GM12864 (cell line): ENCODE data around the gene MSI2.

ENCODE experiments used
- DNase-seq: peaks from one replicate; pipeline ENCODE4 v3.0.0-alpha.2; 2011; ENCODE audit warnings: low read depth
- H3K4me3 ChIP-seq: 2 replicates; pipeline ENCODE4 v1.5.1; 2011; ENCODE audit warnings: mild to moderate bottlenecking, low read depth, low read length, control low read depth
- CTCF ChIP-seq: IDR thresholded peaks from 2 replicates; pipeline ENCODE4 v1.5.1; 2011; ENCODE audit warnings: low read depth, mild to moderate bottlenecking, moderate library complexity, low read length, control low read depth, inconsistent platforms; ENCODE audit errors: missing control alignments

MSI2 gene

GRCh38 chr17:57276621-57277020 is 20.3 kb downstream of the MSI2 start:
- TF ChIP-seq CTCF: no peak
- DNase-seq: no peak
- no peak overlapping the region for H3K4me3 ChIP-seq

- no peak for DNase-seq
- no peak overlapping the region for H3K4me3 ChIP-seq
- TF ChIP-seq CTCF: no peak
These were observed 21.7 kb downstream of the MSI2 start for GRCh38 chr17:57277923-57278604.

GRCh38 chr17:57278740-57279387 is 22.5 kb downstream of the MSI2 start:
- H3K4me3 ChIP-seq: no peak overlapping the region
- no peak for DNase-seq
- TF ChIP-seq CTCF: no peak

- no peak for DNase-seq
- TF ChIP-seq CTCF: no peak
- no peak overlapping the region for H3K4me3 ChIP-seq
These were observed 23.1 kb downstream of the MSI2 start for GRCh38 chr17:57279432-57279831.

GRCh38 chr17:57281887-57282286 is 25.6 kb downstream of the MSI2 start:
- DNase-seq: no peak
- TF ChIP-seq CTCF: no peak
- no peak overlapping the region for H3K4me3 ChIP-seq

- H3K4me3 ChIP-seq: no peak overlapping the region
- DNase-seq: no peak
- no peak for TF ChIP-seq CTCF
These were observed 26.0 kb downstream of the MSI2 start for GRCh38 chr17:57282296-57282695.

DNA sequence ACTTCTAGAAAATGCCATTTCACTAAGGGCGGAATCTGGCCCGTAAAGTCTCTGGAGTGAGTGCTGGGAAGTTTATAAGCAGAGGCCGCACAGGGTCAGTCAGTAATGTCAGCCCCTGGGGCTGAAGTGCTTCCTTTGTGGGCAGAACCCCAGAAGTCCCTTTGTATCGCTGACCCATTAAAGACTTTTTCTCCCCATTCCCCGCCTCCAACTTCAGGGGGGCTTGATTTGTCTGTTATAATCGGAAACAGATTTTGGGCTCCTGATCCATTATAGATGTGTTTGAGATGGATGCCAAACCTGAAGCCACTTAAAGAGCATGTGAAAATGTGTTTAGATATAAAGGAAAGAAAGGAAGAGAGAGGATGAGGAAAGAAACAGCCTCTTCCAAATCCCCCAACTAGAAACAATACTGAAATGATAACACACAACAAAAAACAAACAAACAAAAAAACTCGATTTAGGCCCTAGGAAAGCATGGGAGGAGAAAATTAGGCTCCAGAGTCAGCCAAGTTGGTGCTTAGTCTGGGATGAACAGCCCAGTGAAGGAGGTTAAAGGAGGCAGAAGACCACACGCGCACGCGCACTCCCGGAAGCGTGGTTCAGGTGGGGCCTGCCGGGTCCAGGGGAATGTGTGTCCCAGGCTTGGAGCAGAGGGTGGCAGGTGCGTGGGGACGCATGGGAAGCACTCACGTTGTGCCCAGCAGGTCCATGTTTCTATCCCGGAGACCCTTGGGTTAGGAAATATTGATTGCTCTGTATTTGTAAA is 27.1 kb downstream of the MSI2 start:
- H3K4me3 ChIP-seq: no peak overlapping the region
- DNase-seq: no peak
- TF ChIP-seq CTCF: no peak
